K562 treated with DMSO at 1 percent for 48 hours (cell line): Measurements from ENCODE around the gene C1orf216. TPM values are rescaled to one million over a fixed set of nuclear protein-coding genes. Genes with fewer than 3 reads are reported as not detected.

ENCODE experiments used
- total RNA-seq: library from RNA; unstranded; fragments of 300-600 nt; gene quantifications from 2 replicates; pipeline ENCODE4 v1.2.3, GENCODE V29; 2022; ENCODE audit warnings: low replicate concordance; ENCODE audit errors: extremely low read depth

The C1orf216 gene
- not detected in 2 replicates for total RNA-seq

GRCh38 chr1:35718492-35719336, at the start of gene C1orf216:
Gene C1orf216, minus strand, starts transcription at chr1:35718884. Its CDS starts 2,563 bp downstream, at chr1:35716321.

Other genes with a start within 250 kb of the C1orf216 start
- not detected in 2 replicates for gene KIAA0319L, start 161.5 kb downstream of the C1orf216 start, total RNA-seq
- gene NCDN, start 161.1 kb downstream of the C1orf216 start, total RNA-seq: not detected in 2 replicates
- not detected in 2 replicates for gene TFAP2E, start 145.6 kb downstream of the C1orf216 start, total RNA-seq
- gene PSMB2, start 77.4 kb downstream of the C1orf216 start, total RNA-seq: not detected in 2 replicates
- not detected in 2 replicates for gene CLSPN, start 51.1 kb upstream of the C1orf216 start, total RNA-seq
- not detected in 2 replicates for gene AGO4, start 89.1 kb upstream of the C1orf216 start, total RNA-seq
- not detected in 2 replicates for gene AGO1, start 164.3 kb upstream of the C1orf216 start, total RNA-seq
- gene AGO3, start 212.2 kb upstream of the C1orf216 start, total RNA-seq: not detected in 2 replicates